OCI-LY1 (cell line): ENCODE measurements around the gene CFAP65.

ENCODE experiments used
- H2AFZ ChIP-seq: fragments of 200-600 bp; sonication (generic), shearing (Covaris generic); 2 replicates; pipeline ENCODE4 v1.6.0; 2014; ENCODE audit warnings: antibody characterized with exemption, mild to moderate bottlenecking, low read length
- H3F3A ChIP-seq: fragments of 200-600 bp; sonication (generic), shearing (Covaris generic); 2 replicates; pipeline ENCODE4 v1.6.0; 2014; ENCODE audit warnings: mild to moderate bottlenecking, antibody characterized with exemption, low read length, moderate library complexity; ENCODE audit not compliant: insufficient read depth
- H3K27ac ChIP-seq: fragments of 200-600 bp; sonication (generic); 2 replicates; pipeline ENCODE4 v1.5.1; 2014; ENCODE audit warnings: low read length, mixed run types, mild to moderate bottlenecking, low read depth; ENCODE audit not compliant: poor library complexity, severe bottlenecking
- H3K27me3 ChIP-seq: fragments of 200-600 bp; sonication (generic); 2 replicates; pipeline ENCODE4 v1.6.0; 2014; ENCODE audit warnings: antibody characterized with exemption, mild to moderate bottlenecking, low read length, moderate library complexity; ENCODE audit not compliant: insufficient read depth
- H3K36me3 ChIP-seq: fragments of 200-600 bp; sonication (generic); 2 replicates; pipeline ENCODE4 v1.6.1; 2014; ENCODE audit warnings: mild to moderate bottlenecking, antibody characterized with exemption, low read length, moderate library complexity, mixed read lengths; ENCODE audit not compliant: insufficient read depth
- H3K4me1 ChIP-seq: fragments of 200-600 bp; sonication (generic); 2 replicates; pipeline ENCODE4 v1.5.1; 2014; ENCODE audit warnings: mild to moderate bottlenecking, low read length, moderate library complexity; ENCODE audit not compliant: insufficient read depth, severe bottlenecking
- H3K4me2 ChIP-seq: fragments of 200-600 bp; sonication (generic), shearing (Covaris generic); 2 replicates; pipeline ENCODE4 v1.6.1; 2014; ENCODE audit warnings: low read length
- H3K4me3 ChIP-seq: fragments of 200-600 bp; sonication (generic); 2 replicates; pipeline ENCODE4 v1.5.1; 2014; ENCODE audit warnings: low read length, low read depth, mild to moderate bottlenecking, mixed read lengths; ENCODE audit not compliant: poor library complexity, severe bottlenecking
- H3K79me2 ChIP-seq: fragments of 200-600 bp; shearing (Covaris generic); 2 replicates; pipeline ENCODE4 v1.6.1; 2016; ENCODE audit warnings: mixed run types, low read length, mixed read lengths; ENCODE audit not compliant: insufficient read depth
- H3K9ac ChIP-seq: fragments of 200-600 bp; sonication (generic), shearing (Covaris generic); 2 replicates; pipeline ENCODE4 v1.6.1; 2014; ENCODE audit warnings: mild to moderate bottlenecking, low read length, mixed read lengths
- H3K9me2 ChIP-seq: fragments of 200-600 bp; sonication (generic), shearing (Covaris generic); 2 replicates; pipeline ENCODE4 v1.6.1; 2014; ENCODE audit warnings: low read depth, mild to moderate bottlenecking, low read length, mixed read lengths
- H3K9me3 ChIP-seq: fragments of 200-600 bp; shearing (Covaris generic); 2 replicates; pipeline ENCODE4 v1.6.1; 2014; ENCODE audit warnings: low read length, mixed read lengths
- H4K20me1 ChIP-seq: fragments of 200-600 bp; sonication (generic), shearing (Covaris generic); 2 replicates; pipeline ENCODE4 v1.6.0; 2016; ENCODE audit warnings: mild to moderate bottlenecking, low read length; ENCODE audit not compliant: insufficient read depth
- EZH2 ChIP-seq: fragments of 200-600 bp; sonication (generic), shearing (Covaris generic); IDR thresholded peaks from 2 replicates; pipeline ENCODE4 v1.8.0; 2017; ENCODE audit warnings: borderline replicate concordance, mixed run types, mild to moderate bottlenecking, antibody characterized with exemption, low read length, moderate library complexity, mixed read lengths
- TF ChIP-seq, protein P1 (sequence below): fragments of 200-600 bp; sonication (generic), shearing (Covaris generic); IDR thresholded peaks from 2 replicates; pipeline ENCODE4 v1.5.1; 2017; ENCODE audit warnings: mild to moderate bottlenecking, antibody characterized with exemption, low read length, moderate library complexity, mixed read lengths

Gene CFAP65

DNA sequence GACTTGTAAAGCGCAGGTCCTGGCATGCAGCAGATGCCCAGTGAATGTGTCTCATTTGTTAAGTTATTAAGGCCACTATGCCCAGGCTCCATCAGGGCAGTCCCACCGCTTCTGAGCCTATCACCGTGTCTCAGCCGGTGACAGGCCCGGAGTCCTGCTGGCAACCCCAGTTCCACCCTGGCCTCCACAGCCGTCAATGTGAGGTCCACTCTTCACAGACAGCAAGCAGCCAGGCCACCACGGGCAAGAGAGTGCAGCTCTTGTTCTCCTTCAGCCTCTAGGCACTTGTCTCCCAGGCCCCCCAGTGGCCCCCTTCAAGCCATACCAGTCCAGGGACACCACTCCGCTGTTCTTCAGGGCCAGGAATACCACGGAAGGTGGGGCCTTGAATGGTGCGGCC lies 22.6 kb downstream of the CFAP65 start:
- H3K4me2 ChIP-seq = no peak overlapping the region
- H4K20me1 ChIP-seq = no peaks in the 10 kb centered on the region
- no peaks in the 10 kb centered on the region for H3F3A ChIP-seq
- H2AFZ ChIP-seq = no peak overlapping the region
- H3K27ac ChIP-seq = no peak overlapping the region
- no peaks in the 10 kb centered on the region for H3K36me3 ChIP-seq
- no peaks in the 10 kb centered on the region; the same call in 1 of the 2 replicates for H3K27me3 ChIP-seq
- H3K4me3 ChIP-seq = no peak overlapping the region
- TF ChIP-seq EZH2 = no peak
- TF ChIP-seq, protein P1, sequence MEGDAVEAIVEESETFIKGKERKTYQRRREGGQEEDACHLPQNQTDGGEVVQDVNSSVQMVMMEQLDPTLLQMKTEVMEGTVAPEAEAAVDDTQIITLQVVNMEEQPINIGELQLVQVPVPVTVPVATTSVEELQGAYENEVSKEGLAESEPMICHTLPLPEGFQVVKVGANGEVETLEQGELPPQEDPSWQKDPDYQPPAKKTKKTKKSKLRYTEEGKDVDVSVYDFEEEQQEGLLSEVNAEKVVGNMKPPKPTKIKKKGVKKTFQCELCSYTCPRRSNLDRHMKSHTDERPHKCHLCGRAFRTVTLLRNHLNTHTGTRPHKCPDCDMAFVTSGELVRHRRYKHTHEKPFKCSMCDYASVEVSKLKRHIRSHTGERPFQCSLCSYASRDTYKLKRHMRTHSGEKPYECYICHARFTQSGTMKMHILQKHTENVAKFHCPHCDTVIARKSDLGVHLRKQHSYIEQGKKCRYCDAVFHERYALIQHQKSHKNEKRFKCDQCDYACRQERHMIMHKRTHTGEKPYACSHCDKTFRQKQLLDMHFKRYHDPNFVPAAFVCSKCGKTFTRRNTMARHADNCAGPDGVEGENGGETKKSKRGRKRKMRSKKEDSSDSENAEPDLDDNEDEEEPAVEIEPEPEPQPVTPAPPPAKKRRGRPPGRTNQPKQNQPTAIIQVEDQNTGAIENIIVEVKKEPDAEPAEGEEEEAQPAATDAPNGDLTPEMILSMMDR = no peak
- H3K4me1 ChIP-seq = no peaks in the 10 kb centered on the region
- H3K9ac ChIP-seq = no peak overlapping the region
- no peaks in the 10 kb centered on the region for H3K9me3 ChIP-seq
- H3K9me2 ChIP-seq = no peaks in the 10 kb centered on the region
- H3K79me2 ChIP-seq = no peaks in the 10 kb centered on the region

DNA sequence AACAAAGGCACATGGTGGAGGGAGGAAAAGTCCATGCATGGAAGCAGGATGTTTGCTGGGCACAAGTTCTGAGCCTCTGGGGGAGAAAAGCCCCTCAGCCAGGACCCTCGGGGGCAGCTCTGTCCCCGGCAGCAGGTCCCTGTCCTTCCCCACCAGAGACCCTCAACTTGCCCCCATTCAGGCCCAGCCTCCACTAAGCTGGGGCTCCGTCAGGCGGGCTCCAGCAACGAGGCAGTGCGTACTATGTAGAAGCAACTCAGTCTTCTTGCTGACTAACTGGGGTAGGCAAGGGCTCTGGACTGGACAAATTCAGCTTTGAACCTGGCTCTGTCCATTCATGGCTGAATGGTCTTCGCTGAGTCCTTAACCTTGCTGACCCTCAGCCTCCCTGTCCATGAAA lies 23.0 kb downstream of the CFAP65 start:
- Histone ChIP-seq H3K9ac (no peak overlapping the region), H3K9me2 (no peaks in the 10 kb centered on the region), H3K27ac (no peak overlapping the region), H3K27me3 (no peaks in the 10 kb centered on the region; the same call in 1 of the 2 replicates), H3K4me2 (no peak overlapping the region), H3F3A (no peaks in the 10 kb centered on the region), H3K4me1 (no peaks in the 10 kb centered on the region), H3K36me3 (no peaks in the 10 kb centered on the region), H2AFZ (no peak overlapping the region), H3K9me3 (no peaks in the 10 kb centered on the region), H4K20me1 (no peaks in the 10 kb centered on the region), H3K79me2 (no peaks in the 10 kb centered on the region), H3K4me3 (no peak overlapping the region)
- TF ChIP-seq EZH2 = no peak
- TF ChIP-seq, protein P1 = no peak

DNA sequence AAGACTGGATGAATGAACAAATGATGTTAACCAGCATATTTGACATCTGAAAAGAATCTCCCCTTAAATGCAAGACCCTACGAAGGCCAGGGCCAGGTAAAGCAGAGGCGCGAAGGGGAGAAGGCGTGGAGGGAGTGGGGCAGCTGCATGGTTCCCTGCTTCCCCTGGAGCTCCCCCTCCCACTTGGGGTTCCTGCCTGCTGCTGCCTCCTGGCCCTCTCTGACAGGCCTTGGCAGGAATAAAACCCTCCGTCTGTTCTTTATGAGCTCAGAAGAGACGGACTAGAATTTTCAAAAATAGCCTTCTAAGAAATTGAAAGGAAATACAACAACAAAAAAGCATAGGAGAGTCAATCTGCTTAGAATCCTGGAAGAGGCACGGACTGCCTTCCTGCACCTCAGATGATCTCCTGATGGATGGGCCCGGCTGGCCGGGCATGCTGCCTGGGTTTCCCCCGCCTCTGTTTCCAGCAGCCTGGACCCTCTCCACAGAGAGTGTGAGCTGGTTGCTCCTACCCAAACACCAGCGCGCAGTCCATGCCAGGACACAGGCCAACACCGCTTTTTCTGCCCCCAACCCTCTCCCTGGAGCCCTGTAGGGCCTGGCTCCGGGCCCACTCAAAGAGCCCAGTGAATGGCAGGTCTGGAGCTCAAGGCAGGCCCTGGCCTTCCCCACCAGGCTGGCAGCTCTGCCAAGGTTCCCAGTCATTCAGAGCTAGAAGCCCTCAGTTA lies 23.9 kb downstream of the CFAP65 start:
- TF ChIP-seq EZH2 = no peak
- TF ChIP-seq, protein P1 = no peak
- no peaks in the 10 kb centered on the region; the same call in 1 of the 2 replicates for H3K27me3 ChIP-seq

More for the DNA sequence above, 23.9 kb downstream of the CFAP65 start:
- Histone ChIP-seq H3K79me2 (no peaks in the 10 kb centered on the region), H3K27ac (no peak overlapping the region), H4K20me1 (no peaks in the 10 kb centered on the region), H2AFZ (no peak overlapping the region), H3K4me2 (no peak overlapping the region), H3K9me2 (no peaks in the 10 kb centered on the region), H3K9me3 (no peaks in the 10 kb centered on the region), H3F3A (no peaks in the 10 kb centered on the region), H3K9ac (no peak overlapping the region), H3K4me1 (no peaks in the 10 kb centered on the region), H3K4me3 (no peak overlapping the region), H3K36me3 (no peaks in the 10 kb centered on the region)
